ENCODE results near the gene NPAS3. TPM values are rescaled to one million over a fixed set of nuclear protein-coding genes. Genes with fewer than 3 reads are reported as not detected.

Gene NPAS3
- total RNA-seq, 4 donors from 2014 or later: 1.5 to 12.3 (median 3.4) TPM

GRCh38 chr14:33026850-33027430 lies 88.3 kb downstream of the NPAS3 start:
- DNase-seq (ENCODE audit: low spot score in 2 of 2): no peak
- Histone ChIP-seq H3K36me3 (no peaks in the 10 kb centered on the region), H3K9me3 (no peaks in the 10 kb centered on the region), H3K27ac (peak overlapping the region in 2 of 4 donors; percentile 8 to 33), H3K4me1 (peaks cover 0 to 27% (median 3%) of the 10 kb centered on the region in 4 donors), H3K4me3 (no peak overlapping the region), H3K27me3 (no peaks in the 10 kb centered on the region)
- TF ChIP-seq EP300 (IDR thresholded peaks at IDR 0.05) (peak in 1 of 2 donors; percentile 32), CTCF (IDR thresholded peaks at IDR 0.05) (no peak)
- WGBS, 2 donors: 16 to 24% methylated on average over 5 of the region's 5 CpGs

- Histone ChIP-seq H3K4me3 (no peak overlapping the region), H3K27ac (no peak overlapping the region), H3K9me3 (no peaks in the 10 kb centered on the region), H3K4me1 (peaks cover 0 to 27% (median 3%) of the 10 kb centered on the region in 4 donors), H3K36me3 (no peaks in the 10 kb centered on the region), H3K27me3 (no peaks in the 10 kb centered on the region)
- DNase-seq (ENCODE audit: low spot score in 2 of 2): no peak
- TF ChIP-seq EP300 (IDR thresholded peaks at IDR 0.05) (no peak), CTCF (IDR thresholded peaks at IDR 0.05) (no peak), POLR2A (IDR thresholded peaks at IDR 0.05) (no peak)
Observed at GRCh38 chr14:33029511-33029910, 90.8 kb downstream of the NPAS3 start.

GRCh38 chr14:33030386-33030785 lies 91.7 kb downstream of the NPAS3 start:
- Histone ChIP-seq H3K36me3 (no peaks in the 10 kb centered on the region), H3K4me1 (peaks cover 0 to 27% (median 3%) of the 10 kb centered on the region in 4 donors), H3K27ac (no peak overlapping the region), H3K27me3 (no peaks in the 10 kb centered on the region), H3K4me3 (no peak overlapping the region), H3K9me3 (no peaks in the 10 kb centered on the region)
- no peak for TF ChIP-seq POLR2A (IDR thresholded peaks at IDR 0.05)
- no peak for TF ChIP-seq EP300 (IDR thresholded peaks at IDR 0.05)
- no peak for TF ChIP-seq CTCF (IDR thresholded peaks at IDR 0.05)
- WGBS, 2 donors: 71 to 79% methylated on average over 4 of the region's 4 CpGs
- no peak for DNase-seq (ENCODE audit: low spot score in 2 of 2)

- H3K36me3 ChIP-seq: no peaks in the 10 kb centered on the region
- H3K4me1 ChIP-seq: peaks cover 0 to 1% (median 0%) of the 10 kb centered on the region in 4 donors
- no peak for TF ChIP-seq CTCF (IDR thresholded peaks at IDR 0.05)
- no peak for TF ChIP-seq EP300 (IDR thresholded peaks at IDR 0.05)
- no peak for TF ChIP-seq POLR2A (IDR thresholded peaks at IDR 0.05)
- 90 to 94% methylated on average over 5 of the region's 5 CpGs for WGBS, 2 donors
- H3K9me3 ChIP-seq: no peaks in the 10 kb centered on the region
- H3K27me3 ChIP-seq: no peaks in the 10 kb centered on the region
- DNase-seq (ENCODE audit: low spot score in 2 of 2): no peak
- no peak overlapping the region for H3K27ac ChIP-seq
- H3K4me3 ChIP-seq: no peak overlapping the region
Observed at GRCh38 chr14:33035416-33036194, 96.9 kb downstream of the NPAS3 start.

- Histone ChIP-seq H3K9me3 (peaks cover 0 to 11% (median 0%) of the 10 kb centered on the region in 4 donors), H3K36me3 (no peaks in the 10 kb centered on the region), H3K27me3 (no peaks in the 10 kb centered on the region), H3K4me1 (peaks cover 0 to 6% (median 0%) of the 10 kb centered on the region in 4 donors), H3K27ac (no peak overlapping the region), H3K4me3 (no peak overlapping the region)
- no peak for DNase-seq (ENCODE audit: low spot score in 2 of 2)
- 71 to 81% methylated on average over 3 of the region's 3 CpGs for WGBS, 2 donors
- TF ChIP-seq POLR2A (IDR thresholded peaks at IDR 0.05) (no peak), EP300 (IDR thresholded peaks at IDR 0.05) (no peak), CTCF (IDR thresholded peaks at IDR 0.05) (no peak)
Observed at GRCh38 chr14:33039311-33039710, 100.6 kb downstream of the NPAS3 start.

All from tibial nerve (tissue), 4 donors.